Astrocyte of the spinal cord (primary cell): ENCODE measurements around the gene CEP41.
A peak's percentile ranks its signal among the peaks of the same experiment; 100 is the strongest.

Source experiments
- DNase-seq: peaks from one replicate; pipeline ENCODE4 v3.0.0; 2011; ENCODE audit warnings: low read depth, low spot score
- H3K4me3 ChIP-seq: 2 replicates; pipeline ENCODE4 v1.5.1; 2011; ENCODE audit warnings: low read depth, mild to moderate bottlenecking, low read length, moderate library complexity
- CTCF ChIP-seq: IDR thresholded peaks from 2 replicates; pipeline ENCODE4 v1.5.1; 2012; ENCODE audit warnings: low read depth, mild to moderate bottlenecking, low read length, inconsistent platforms
- in situ Hi-C: cut with HindIII; loops from 2 replicates; pipeline ENCODE4 v1.10.0; 2017; ENCODE audit warnings: low sequenced_read_pairs

Gene CEP41

GRCh38 chr7:130384841-130385599, 55.8 kb downstream of the CEP41 start:
- H3K4me3 ChIP-seq, result no peak overlapping the region
- no peak for TF ChIP-seq CTCF
- in situ Hi-C loops, result no loop called here
- no peak for DNase-seq

DNA sequence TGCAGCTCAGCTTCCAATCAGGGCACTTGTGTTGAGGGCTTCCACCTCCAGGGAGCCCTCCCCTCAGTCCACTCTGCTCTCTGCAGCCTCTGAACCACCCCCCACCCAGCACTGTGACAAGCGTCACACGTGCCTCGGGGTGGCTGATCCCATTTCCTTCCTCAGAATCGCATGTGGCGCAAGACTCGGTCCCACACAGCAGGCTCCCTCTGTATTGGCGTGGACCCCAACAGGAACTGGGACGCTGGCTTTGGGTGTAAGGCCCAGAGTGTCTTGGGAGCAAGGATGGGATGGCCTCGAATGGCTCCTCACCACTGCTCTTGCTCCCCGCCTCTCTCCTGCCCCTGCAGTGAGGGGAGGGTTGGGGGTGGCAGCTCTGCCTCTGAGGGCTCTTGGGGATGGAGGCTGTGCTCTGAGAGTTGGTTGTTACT, 56.4 kb downstream of the CEP41 start:
- DNase-seq, result no peak
- in situ Hi-C loops, result no loop called here
- no peak overlapping the region for H3K4me3 ChIP-seq
- TF ChIP-seq CTCF, result no peak

GRCh38 chr7:130383187-130383980, 57.4 kb downstream of the CEP41 start:
- in situ Hi-C loops, result no loop called here
- no peak for TF ChIP-seq CTCF
- no peak for DNase-seq
- no peak overlapping the region for H3K4me3 ChIP-seq

GRCh38 chr7:130381468-130382312, 59.1 kb downstream of the CEP41 start:
- peak; percentile 28 for TF ChIP-seq CTCF
- no peak overlapping the region for H3K4me3 ChIP-seq
- in situ Hi-C loops, result no loop called here
- DNase-seq, result no peak

DNA sequence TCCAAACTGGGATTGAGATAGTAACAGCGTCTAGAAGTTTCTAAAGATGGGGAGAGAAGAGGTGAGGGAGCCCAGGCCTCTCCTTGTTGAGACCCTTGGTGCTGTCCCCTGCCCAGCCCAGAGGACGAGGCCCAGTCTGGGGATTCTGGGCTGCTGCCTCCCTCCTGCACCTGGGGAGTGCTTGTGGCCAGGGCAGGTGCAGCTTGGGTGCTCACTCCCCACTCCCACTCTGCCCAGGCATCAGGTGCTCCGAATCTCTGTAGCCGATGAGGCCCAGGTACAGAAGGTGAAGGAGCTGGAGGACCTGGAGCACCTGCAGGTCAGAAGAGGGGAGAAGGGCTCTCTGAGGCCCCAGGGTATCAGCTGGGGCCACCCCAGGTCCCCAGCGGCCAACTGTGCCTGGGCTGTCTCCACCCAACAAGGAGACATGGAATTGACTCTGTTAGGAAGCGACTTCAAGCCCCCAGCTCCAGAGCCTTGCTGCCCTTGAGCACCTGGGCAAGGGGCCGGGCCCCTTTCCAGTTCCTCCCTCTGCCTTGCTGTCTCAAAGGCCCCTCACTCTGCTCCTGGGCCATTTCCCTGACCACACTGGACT, 59.9 kb downstream of the CEP41 start:
- no peak for TF ChIP-seq CTCF
- no peak for DNase-seq
- in situ Hi-C loops, result no loop called here
- no peak overlapping the region for H3K4me3 ChIP-seq
